Measurements from ENCODE around the gene APOBEC3A.

DNA sequence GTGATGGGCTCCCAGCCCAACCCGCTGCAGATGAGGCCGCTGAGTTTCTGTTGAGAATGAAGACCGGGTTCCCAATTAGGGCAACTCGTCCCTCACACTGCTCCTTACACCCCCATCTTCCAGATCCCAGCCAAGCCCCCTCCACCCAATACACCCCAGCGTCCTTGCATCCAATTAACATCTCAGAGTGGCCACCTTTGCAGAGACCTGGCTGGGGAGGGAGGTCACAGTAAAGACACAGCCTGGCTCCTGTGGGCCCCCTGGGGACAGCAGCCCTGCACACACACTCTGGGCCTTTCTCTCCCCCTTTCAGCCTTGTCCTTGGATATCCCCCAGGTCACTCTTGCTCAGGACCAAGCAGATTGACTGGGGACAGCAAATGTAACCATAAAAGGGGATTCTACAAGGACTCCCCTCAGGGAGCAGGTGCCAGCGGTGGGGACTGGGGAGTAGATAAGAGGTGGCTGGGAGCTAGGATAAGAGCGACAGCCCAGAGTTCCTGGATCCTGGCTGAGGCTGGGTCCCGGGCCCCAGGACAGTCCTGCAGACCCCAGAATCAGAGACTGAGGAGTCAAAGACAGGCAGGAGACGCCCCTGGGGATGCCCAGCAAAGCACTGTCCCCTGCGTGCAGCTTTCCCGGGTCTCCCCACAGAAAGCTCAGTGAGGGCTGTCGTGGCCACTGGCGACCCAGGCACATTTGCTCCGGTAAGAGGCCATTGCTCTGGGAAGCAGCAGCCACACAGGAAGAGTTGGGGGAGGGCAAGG is 8.4 kb downstream of the APOBEC3A start:
- TF ChIP-seq EZH2 (IDR thresholded peaks at IDR 0.05; ENCODE audit: borderline replicate concordance, insufficient read depth, low read depth, low read length, poor library complexity, severe bottlenecking): no peak
- no peak for TF ChIP-seq CTCF (IDR thresholded peaks at IDR 0.05)

All from B cell (primary cell).